Stromal cell of bone marrow (primary cell): Measurements from ENCODE around the gene SLC2A13.
A peak's percentile ranks its signal among the peaks of the same experiment; 100 is the strongest.
"Not testable (repeated sequence)": the region's sequence is repeated elsewhere in the genome, so short reads cannot be mapped to it uniquely, and the experiment has no call there.

Experiments used
- DNase-seq: peaks from one replicate; pipeline ENCODE4 v3.0.0-alpha.2; 2012; ENCODE audit warnings: low read depth

Gene SLC2A13

GRCh38 chr12:39804898-39805297 is 301.0 kb downstream of the SLC2A13 start:
- DNase-seq = no peak

- no peak for DNase-seq
Observed at GRCh38 chr12:39804479-39804878, 301.4 kb downstream of the SLC2A13 start.

DNA sequence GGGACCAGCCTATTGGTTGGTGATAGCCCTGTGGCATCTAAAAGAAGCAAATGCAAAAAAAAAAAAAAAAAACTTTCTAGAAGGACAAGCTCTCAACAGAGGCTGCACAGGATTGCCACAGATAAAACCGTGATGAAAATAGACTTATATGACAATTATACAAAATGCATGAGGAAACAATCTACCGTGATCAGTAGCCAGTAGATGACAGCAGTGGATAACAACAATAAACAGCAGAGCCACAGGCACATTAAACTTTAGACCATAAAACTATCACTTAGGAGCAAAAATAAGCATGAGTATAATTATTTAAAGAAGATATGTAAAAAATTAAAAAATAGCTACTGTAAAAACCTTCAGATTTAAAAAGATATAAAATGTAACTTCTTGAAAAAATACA is 302.7 kb downstream of the SLC2A13 start:
- no peak for DNase-seq

DNA sequence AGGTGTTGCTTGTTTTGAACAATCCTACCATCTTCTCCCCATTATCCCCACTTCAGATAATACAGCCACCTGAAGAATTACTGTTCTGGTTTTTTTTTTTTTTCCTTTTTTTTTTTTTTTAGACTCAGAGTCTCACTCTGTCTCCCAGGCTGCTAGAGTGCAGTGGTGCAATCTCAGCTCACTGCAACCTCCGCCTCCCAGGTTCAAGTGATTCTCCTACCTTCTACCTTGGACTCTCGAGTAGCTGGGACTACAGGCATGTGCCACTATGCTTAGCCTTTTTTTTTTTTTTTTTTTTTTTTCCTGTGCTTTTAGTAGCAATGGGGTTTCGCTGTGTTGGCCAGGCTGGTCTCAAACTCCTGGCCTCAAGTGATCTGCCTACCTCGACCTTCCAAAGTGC is 306.9 kb downstream of the SLC2A13 start:
- no peak for DNase-seq

DNA sequence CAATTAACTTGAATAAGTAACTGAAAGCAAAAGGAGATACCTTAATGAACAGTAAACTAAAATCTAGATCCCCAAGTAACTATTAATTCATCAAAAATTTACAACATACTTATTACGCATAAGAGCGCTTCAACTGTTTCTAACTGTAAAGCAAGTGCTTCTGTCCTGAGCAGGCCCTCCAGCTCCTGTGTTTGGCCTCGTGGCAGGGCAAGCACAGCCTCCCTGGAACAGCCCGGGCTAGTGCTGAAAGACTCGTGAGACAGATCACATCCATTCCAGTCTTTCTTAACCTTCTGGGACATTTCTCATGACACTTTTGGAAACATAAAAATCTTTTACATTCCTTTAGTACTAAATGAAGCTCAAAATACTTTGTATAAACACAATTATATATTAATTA is 307.5 kb downstream of the SLC2A13 start:
- no peak for DNase-seq

DNA sequence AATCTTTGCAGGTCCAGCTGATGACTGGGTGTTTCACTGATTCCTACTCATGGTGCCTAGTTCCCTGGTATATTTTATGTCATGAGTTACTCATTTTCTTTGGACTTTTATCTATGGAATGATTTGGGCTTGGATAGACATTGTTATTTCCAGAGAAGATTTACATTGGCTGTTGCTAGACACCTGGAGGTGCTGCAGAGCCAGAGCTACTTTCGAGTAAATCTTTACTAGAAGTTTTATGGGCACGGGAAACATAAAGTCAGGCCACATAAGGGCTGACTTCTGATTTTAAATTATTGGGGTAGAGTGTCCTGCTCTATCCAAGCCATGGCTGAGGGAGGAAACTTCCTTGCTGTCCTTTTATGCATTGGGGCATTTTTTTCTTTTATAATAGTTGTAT is 310.4 kb downstream of the SLC2A13 start:
- no peak for DNase-seq

DNA sequence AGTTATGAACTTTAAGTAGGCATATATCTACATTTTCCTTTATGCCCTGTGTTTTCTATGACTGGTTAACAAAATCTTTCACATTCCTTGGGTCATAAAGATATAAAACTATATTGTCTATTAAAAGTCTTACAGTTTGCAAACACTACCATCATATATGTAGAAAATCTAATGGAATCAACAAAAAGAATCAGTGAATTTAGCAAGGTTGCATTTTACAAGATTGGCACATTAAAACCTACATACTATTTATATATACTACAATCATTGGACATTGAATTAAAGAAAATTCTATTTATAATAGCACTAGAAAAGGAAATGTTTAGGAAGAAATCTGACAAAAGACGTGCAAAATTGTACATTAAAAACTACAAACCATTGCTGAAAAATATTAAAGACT is 312.9 kb downstream of the SLC2A13 start:
- no peak for DNase-seq

GRCh38 chr12:39788239-39788638 is 317.6 kb downstream of the SLC2A13 start:
- DNase-seq = no peak

DNA sequence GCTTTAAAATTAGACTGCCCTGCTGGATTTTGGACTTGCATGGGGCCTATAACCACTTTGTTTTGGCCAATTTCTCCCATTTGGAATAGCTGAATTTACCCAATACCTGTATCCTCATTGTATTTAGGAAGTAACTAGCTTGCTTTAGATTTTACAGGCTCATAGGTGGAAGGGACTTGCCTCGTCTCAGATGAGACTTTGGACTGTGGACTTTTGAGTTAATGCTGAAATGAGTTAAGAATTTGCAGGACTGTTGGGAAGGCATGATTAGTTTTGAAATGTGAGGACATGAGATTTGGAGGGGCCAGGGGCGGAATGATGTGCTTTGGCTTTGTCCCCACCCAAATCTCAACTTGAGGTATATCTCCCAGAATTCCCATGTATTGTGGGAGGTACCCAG is 320.1 kb downstream of the SLC2A13 start:
- not testable (repeated sequence) for DNase-seq

GRCh38 chr12:39782026-39782545 is 323.8 kb downstream of the SLC2A13 start:
- DNase-seq = no peak

GRCh38 chr12:39780913-39781446 is 324.9 kb downstream of the SLC2A13 start:
- no peak for DNase-seq

GRCh38 chr12:39780411-39780912 is 325.4 kb downstream of the SLC2A13 start:
- peak; percentile 16 for DNase-seq

GRCh38 chr12:39779768-39780340 is 326.0 kb downstream of the SLC2A13 start:
- no peak for DNase-seq

GRCh38 chr12:39777465-39777864 is 328.4 kb downstream of the SLC2A13 start:
- DNase-seq = no peak

GRCh38 chr12:39773266-39773665 is 332.6 kb downstream of the SLC2A13 start:
- DNase-seq = no peak

GRCh38 chr12:39772821-39773259 is 333.0 kb downstream of the SLC2A13 start:
- DNase-seq = no peak

- no peak for DNase-seq
Observed at GRCh38 chr12:39771456-39771855, 334.4 kb downstream of the SLC2A13 start.

DNA sequence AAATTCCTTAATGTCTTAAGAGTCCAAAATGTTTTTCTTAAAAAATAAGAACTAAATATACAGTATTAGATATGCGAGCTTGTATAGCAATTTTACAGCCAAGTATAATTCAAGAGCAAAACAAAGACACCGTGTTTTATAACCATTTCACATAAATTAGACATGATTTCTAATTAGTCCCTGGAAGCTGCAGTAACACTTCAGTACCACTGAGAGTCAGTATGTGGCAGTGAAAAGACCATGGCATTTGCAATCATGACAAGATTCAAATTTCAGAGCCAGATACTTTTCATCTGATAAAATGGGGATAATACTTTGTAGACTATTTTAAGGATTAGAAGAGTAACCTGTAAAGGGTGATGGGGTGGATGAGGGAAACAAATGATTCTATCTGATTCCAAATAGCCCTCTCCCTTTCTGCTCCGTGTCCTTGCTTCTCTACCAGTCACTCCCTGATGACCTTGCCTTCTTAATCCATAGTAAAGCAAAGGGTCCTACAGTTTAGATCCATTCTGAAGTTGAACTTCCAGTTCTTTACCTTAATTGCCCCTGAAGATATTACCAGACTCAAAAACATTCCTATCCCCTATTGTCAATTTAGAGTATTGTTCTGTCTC is 340.8 kb downstream of the SLC2A13 start:
- DNase-seq = peak; percentile 16

GRCh38 chr12:39763890-39764169 is 342.1 kb downstream of the SLC2A13 start:
- no peak for DNase-seq

DNA sequence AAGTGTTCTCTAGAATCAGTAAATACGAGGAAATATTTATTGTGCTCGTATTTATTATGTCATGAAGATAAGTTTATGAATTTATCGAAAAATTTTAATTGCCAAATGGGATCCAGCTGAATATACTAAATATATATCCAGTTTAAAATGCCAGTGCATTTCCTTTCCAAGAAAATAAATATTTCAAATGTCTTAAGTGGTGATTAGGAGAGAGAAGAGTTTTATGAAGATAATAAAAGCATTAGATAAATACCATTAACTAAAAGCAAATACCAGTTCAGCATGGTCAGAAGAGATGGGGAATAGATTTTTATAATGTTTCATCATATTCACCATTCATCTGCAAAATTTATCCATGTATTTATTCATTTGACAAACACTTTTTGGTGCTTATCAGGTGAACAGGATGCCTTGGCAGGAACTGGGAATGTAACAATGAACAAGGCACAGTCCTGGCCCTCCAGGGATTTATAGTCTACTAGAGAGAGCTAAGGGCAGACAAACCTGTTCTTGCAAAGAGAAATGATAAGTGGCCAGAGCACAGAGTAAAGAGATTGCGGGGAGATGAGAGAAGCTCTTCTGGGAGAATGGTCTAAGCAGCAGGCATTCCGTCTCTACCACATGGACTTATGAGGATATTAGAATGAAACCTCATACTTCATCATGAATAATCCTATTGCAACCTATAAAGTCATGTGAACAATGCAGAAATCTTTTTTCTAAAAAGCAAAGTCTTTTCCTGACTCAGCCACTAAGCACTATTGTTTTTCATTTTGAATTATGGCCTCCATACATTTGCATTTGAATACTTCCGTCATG is 342.6 kb downstream of the SLC2A13 start:
- no peak for DNase-seq

- no peak for DNase-seq
Observed at GRCh38 chr12:39755478-39755877, 350.4 kb downstream of the SLC2A13 start.

DNA sequence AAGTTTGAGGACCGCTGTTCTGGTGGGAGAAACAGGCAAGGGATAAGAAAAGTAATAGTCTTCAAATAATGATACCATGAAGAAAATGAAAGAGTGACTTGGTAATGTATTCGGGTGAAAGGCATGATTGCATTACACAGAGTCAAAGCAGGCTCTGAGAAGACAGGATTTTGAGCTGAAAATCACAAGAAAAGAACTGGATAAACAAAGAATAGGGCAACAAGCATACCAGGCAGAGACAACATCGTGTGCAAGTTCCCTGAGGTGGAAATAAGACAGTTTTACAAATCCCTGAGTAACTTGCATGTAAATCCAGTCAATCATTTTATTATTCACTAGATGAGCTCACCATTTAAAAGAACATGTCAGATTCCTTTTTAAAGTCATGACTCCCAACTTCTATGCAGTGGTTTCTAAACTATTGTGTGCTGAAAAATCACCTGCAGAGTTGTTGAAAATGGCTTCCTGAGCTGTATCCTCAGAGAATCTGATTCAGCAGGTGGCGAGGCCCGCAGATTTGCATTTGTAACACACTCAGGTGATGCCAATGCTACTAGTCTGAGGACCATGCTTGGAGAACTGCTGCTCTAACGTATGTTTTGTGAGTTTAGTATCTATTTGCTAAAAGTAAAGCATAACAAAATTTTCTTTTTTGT is 353.3 kb downstream of the SLC2A13 start:
- DNase-seq = no peak
